GM18520 (cell line): ENCODE results near the gene KRCC1.
"Not testable (repeated sequence)": the region's sequence is repeated elsewhere in the genome, so short reads cannot be mapped to it uniquely, and the experiment has no call there.

ENCODE experiments used
- ATAC-seq: cut with Tn5 transposase; IDR thresholded peaks from one replicate; pipeline ENCODE4 v1.9.1; 2021; ENCODE audit not compliant: unreplicated experiment

The KRCC1 gene

GRCh38 chr2:88048541-88048940, 7.0 kb downstream of the KRCC1 start:
- ATAC-seq, result no peak

GRCh38 chr2:88045561-88045960, 10.0 kb downstream of the KRCC1 start:
- not testable (repeated sequence) for ATAC-seq

- no peak for ATAC-seq
Measured at GRCh38 chr2:88042476-88042875, 13.1 kb downstream of the KRCC1 start.

- ATAC-seq, result no peak
Measured at GRCh38 chr2:88038263-88039105, 17.1 kb downstream of the KRCC1 start.

- no peak for ATAC-seq
Measured at GRCh38 chr2:88036606-88037005, 19.0 kb downstream of the KRCC1 start.

- ATAC-seq, result no peak
Measured at GRCh38 chr2:88036182-88036581, 19.4 kb downstream of the KRCC1 start.

- ATAC-seq, result no peak
Measured at GRCh38 chr2:88032070-88032702, 23.4 kb downstream of the KRCC1 start.

- no peak for ATAC-seq
Measured at GRCh38 chr2:88028931-88029330, 26.7 kb downstream of the KRCC1 start.

GRCh38 chr2:88027697-88028389, 27.7 kb downstream of the KRCC1 start:
- ATAC-seq, result no peak

GRCh38 chr2:88024509-88024908, 31.1 kb downstream of the KRCC1 start:
- no peak for ATAC-seq

GRCh38 chr2:88022669-88022921, 33.0 kb downstream of the KRCC1 start:
- ATAC-seq, result no peak

- no peak for ATAC-seq
Measured at GRCh38 chr2:88019985-88020384, 35.6 kb downstream of the KRCC1 start.

- no peak for ATAC-seq
Measured at GRCh38 chr2:88018909-88019308, 36.7 kb downstream of the KRCC1 start.

- ATAC-seq, result not testable (repeated sequence)
Measured at GRCh38 chr2:88018077-88018805, 37.3 kb downstream of the KRCC1 start.

GRCh38 chr2:88017780-88018038, 37.9 kb downstream of the KRCC1 start:
- not testable (repeated sequence) for ATAC-seq

GRCh38 chr2:88016960-88017779, 38.4 kb downstream of the KRCC1 start:
- peak; percentile 47 for ATAC-seq

- ATAC-seq, result peak; percentile 65
Measured at GRCh38 chr2:88016086-88016959, 39.3 kb downstream of the KRCC1 start, which contains the start of gene RNU2-63P. RNU2-63P (minus strand) TSS chr2:88016547.

GRCh38 chr2:88011011-88011410, 44.6 kb downstream of the KRCC1 start:
- ATAC-seq, result no peak

GRCh38 chr2:88010136-88010535, 45.4 kb downstream of the KRCC1 start:
- no peak for ATAC-seq

- ATAC-seq, result no peak
Measured at GRCh38 chr2:88006912-88007439, 48.6 kb downstream of the KRCC1 start.
